ENCODE results near the gene TMEM239. TPM values are rescaled to one million over a fixed set of nuclear protein-coding genes. Genes with fewer than 3 reads are reported as not detected.

Gene TMEM239
- total and polyA plus RNA-seq, 8 donors = not detected

DNA sequence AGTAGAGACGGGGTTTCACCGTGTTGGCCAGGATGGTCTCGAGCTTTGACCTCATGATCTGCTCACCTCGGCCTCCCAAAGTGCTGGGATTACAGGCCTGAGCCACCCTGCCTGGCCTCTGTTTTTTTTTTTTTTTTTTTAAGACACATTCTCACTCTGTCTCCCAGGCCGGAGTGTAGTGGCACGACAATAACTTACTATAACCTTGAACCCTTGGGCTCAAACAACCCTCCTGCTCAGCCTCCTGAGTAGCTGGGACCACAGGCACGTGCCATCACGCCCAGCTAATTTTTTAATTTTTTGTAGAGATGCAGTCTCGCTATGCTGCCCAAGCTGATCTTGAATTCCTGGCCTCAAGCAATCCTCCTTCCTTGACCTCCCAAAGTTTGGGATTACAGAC, 42.4 kb upstream of the TMEM239 start:
- no peaks in the 10 kb centered on the region for H3K36me3 ChIP-seq
- H3K27ac ChIP-seq = no peak overlapping the region
- no peaks in the 10 kb centered on the region for H3K9me3 ChIP-seq
- TF ChIP-seq, protein P1, sequence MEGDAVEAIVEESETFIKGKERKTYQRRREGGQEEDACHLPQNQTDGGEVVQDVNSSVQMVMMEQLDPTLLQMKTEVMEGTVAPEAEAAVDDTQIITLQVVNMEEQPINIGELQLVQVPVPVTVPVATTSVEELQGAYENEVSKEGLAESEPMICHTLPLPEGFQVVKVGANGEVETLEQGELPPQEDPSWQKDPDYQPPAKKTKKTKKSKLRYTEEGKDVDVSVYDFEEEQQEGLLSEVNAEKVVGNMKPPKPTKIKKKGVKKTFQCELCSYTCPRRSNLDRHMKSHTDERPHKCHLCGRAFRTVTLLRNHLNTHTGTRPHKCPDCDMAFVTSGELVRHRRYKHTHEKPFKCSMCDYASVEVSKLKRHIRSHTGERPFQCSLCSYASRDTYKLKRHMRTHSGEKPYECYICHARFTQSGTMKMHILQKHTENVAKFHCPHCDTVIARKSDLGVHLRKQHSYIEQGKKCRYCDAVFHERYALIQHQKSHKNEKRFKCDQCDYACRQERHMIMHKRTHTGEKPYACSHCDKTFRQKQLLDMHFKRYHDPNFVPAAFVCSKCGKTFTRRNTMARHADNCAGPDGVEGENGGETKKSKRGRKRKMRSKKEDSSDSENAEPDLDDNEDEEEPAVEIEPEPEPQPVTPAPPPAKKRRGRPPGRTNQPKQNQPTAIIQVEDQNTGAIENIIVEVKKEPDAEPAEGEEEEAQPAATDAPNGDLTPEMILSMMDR (IDR thresholded peaks at IDR 0.05) = no peak
- no peak for ATAC-seq
- no peak for FAIRE-seq
- intact Hi-C loops (cut with DNase I) = no loop called here
- no peak overlapping the region for H3K4me3 ChIP-seq
- WGBS, 2 donors = 81 to 82% methylated on average over 9 of the region's 9 CpGs
- DNase-seq = no peak
- H3K4me1 ChIP-seq = peaks cover 0 to 3% (median 0%) of the 10 kb centered on the region in 3 donors
- H3K27me3 ChIP-seq = no peaks in the 10 kb centered on the region

DNA sequence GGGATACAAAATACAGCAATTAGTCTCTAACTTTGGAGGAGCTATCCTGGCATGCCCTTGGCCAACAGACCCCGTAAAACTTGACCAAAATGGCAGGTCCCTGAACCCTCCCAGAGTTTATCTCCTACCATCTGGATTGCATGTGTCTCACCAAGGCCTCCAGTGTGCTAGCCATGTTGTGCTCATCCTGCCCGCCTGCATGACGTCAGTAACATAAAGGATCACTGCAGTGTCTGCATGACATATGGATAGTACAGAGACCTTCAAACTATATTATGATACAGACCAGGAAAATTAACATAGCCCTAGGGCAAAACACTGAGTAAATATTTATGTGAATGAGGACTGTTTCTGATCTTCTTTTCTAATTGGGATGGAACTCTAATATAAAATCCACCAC, 41.0 kb upstream of the TMEM239 start:
- DNase-seq (no peak), ATAC-seq (no peak), FAIRE-seq (no peak)
- TF ChIP-seq, protein P1 (IDR thresholded peaks at IDR 0.05) = no peak
- no peaks in the 10 kb centered on the region for H3K27me3 ChIP-seq
- no peak overlapping the region for H3K27ac ChIP-seq
- no peaks in the 10 kb centered on the region for H3K36me3 ChIP-seq
- no peak overlapping the region for H3K4me3 ChIP-seq
- intact Hi-C loops (cut with DNase I) = no loop called here
- no peaks in the 10 kb centered on the region for H3K4me1 ChIP-seq
- no peaks in the 10 kb centered on the region for H3K9me3 ChIP-seq
- 82 to 86% methylated on average over 3 of the region's 3 CpGs for WGBS, 2 donors

DNA sequence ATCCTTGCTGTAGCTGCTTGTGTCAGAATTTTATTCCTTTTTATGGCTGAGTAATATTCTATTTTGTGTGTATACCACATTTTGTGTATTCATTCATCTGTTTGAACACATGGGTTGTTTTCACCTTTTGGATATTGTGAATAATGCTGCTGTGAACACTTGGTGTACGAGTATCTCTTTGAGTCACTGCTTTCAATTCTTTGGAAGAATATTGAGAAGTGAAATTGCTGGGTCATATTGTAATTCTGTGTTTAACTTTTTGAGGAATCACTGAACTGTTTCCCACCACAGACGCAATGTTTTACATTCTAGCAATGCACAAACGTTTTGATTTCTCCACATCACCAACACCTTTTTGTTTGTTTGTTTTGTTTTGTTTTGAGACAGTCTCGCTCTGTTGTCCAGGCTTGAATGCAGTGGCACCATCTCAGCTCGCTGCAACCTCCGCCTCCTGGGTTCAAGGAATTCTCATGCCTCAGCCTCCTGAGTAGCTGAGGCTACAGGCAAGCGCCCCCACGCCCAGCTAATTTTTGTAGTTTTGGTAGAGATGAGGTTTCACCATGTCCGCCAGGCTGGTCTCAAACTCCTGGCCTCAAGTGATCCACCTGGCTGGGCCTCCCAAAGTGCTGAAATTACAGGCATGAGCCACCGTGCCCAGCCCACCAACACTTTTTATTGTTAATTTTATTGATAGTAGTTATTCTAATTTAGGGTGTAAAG, 37.4 kb upstream of the TMEM239 start:
- TF ChIP-seq, protein P1 (IDR thresholded peaks at IDR 0.05) = no peak
- no peak overlapping the region for H3K4me3 ChIP-seq
- no peak for ATAC-seq
- no peaks in the 10 kb centered on the region for H3K9me3 ChIP-seq
- no peaks in the 10 kb centered on the region for H3K4me1 ChIP-seq
- DNase-seq = no peak
- WGBS, 2 donors = 72 to 81% methylated on average over 10 of the region's 10 CpGs
- H3K27me3 ChIP-seq = no peaks in the 10 kb centered on the region
- no peak for FAIRE-seq
- H3K27ac ChIP-seq = no peak overlapping the region
- intact Hi-C loops (cut with DNase I) = no loop called here
- H3K36me3 ChIP-seq = no peaks in the 10 kb centered on the region

DNA sequence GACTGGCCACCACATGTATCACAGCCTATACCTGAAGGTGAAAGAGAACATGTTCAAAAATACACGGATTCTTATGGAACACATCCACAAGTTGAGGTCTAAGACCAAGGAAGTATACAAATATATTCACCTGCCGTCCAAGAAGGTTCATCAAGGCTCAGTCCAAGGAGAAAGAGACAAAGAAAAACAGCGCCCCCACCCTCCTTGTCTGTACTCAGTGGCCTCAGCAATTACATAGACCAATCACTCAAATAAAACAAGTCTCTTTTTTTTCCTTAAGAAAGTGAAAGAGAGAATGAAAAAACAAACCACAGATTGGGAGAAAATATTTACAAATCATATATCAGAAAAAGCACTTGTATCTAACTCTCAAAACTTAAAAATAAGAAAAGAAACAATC, 35.2 kb upstream of the TMEM239 start:
- 21 to 33% methylated on average over 3 of the region's 3 CpGs for WGBS, 2 donors
- Histone ChIP-seq H3K27me3 (no peaks in the 10 kb centered on the region), H3K4me3 (no peak overlapping the region), H3K27ac (no peak overlapping the region), H3K36me3 (no peaks in the 10 kb centered on the region), H3K9me3 (no peaks in the 10 kb centered on the region), H3K4me1 (no peaks in the 10 kb centered on the region)
- ATAC-seq (no peak), DNase-seq (no peak), FAIRE-seq (no peak)
- TF ChIP-seq, protein P1 (IDR thresholded peaks at IDR 0.05) = no peak
- intact Hi-C loops (cut with DNase I) = no loop called here

DNA sequence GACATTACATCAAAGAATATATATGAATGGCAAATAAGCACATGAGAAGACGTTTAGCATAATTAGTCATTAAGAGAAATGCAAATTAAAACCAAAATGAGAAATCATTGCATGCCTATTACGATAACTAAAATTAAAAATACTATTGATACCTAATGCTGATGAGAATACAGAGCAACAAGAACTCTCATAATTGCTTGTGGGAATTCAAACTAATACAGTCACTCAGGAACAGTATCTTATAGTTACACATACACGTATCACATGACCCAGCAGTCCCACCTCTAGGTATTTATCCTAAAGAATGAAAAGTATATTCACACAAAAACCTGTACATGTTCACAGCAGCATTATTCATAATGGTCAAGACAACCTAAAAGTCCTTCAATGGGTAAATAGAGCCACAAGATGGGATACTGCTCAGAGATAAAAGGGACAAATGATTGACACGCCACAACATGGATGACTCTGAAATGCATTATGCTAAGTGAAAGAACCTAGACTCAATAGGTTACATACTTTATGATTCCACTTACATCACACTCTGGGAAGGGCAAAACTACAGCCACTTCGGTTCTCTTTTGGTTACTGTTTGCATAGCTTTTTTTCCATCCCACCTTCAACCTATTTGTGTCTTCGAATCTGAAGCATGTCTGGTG, 32.1 kb upstream of the TMEM239 start:
- no peak for DNase-seq
- Histone ChIP-seq H3K36me3 (no peaks in the 10 kb centered on the region), H3K4me1 (no peaks in the 10 kb centered on the region), H3K4me3 (no peak overlapping the region), H3K9me3 (no peaks in the 10 kb centered on the region), H3K27ac (no peak overlapping the region), H3K27me3 (no peaks in the 10 kb centered on the region)
- TF ChIP-seq, protein P1 (IDR thresholded peaks at IDR 0.05) = no peak
- FAIRE-seq = no peak
- ATAC-seq = no peak
- intact Hi-C loops (cut with DNase I) = no loop called here
- WGBS, 2 donors = 63 to 74% methylated on average over 6 of the region's 6 CpGs

Data from pancreas (tissue), 10 donors.